Adrenal gland (tissue), 12 donors: ENCODE measurements around the gene EXOC6B. TPM values are rescaled to one million over a fixed set of nuclear protein-coding genes. Genes with fewer than 3 reads are reported as not detected.

Experiments used
- polyA plus RNA-seq, 3 donors: library from polyadenylated mRNA; stranded (reverse); fragments of 200-250 nt in 2 of 3; fragments of 350-450 nt in 1 of 3; fragmentation: Illumina TruSeq in 1 of 3; extraction: RNeasy Lipid Tissue Mini Kit (QIAGEN cat#74804) in 1 of 3; gene quantifications; one replicate each; pipeline ENCODE4 v1.2.3, GENCODE V29; 2013 to 2014
- small RNA-seq, 2 donors: library from RNA; depleted of rRNA; stranded (forward); fragments of <200 nt; gene quantifications; one replicate each; pipeline ENCODE3, GENCODE V24; 2016
- total RNA-seq, 9 donors: library from RNA; depleted of rRNA in 4 of 9; stranded (reverse); fragments of >200 nt in 4 of 9; fragments of 120-200 nt in 1 of 9; fragmentation: NEBNext Ultra II Directional in 1 of 9; extraction: Animal tissue kit (Norgen Biotek cat#: 25700) in 1 of 9; gene quantifications; one replicate each; pipeline versions ENCODE4 v1.1.0 to v1.2.4, GENCODE V29; 2013 to 2023
- donor health status: healthy with polysubstance abuse.
- donor health status: Bipolar disorder and iron deficiency.
- donor health status: DM: yes; HTN: yes; CAD: no.
- donor health status: DM: no; HTN: no; CAD: no.
- donor health status: DM: no; HTN: no; CAD: no.
- donor health status: DM: yes; HTN: yes; CAD: no.

Gene EXOC6B
- total and polyA plus RNA-seq, 12 donors, result 6.0 to 92.6 (median 50.6) TPM

Small RNA genes within 50 kb of the gene (small RNA-seq; reads per million reads assigned to genes)
- gene RF00592 (0 reads per million in 2 donors), gene RNU2-39P (0 to 0.12 reads per million in 2 donors)

Other genes starting within 250 kb of the EXOC6B start
- gene SPR, start 61.4 kb upstream of the EXOC6B start, total RNA-seq, result 100 to 1,000 TPM in 2 of 9 donors, 10 to 100 TPM in 7; 33.7 to 116 (median 71.3) TPM
- 10 to 100 TPM; 43.8 to 68.0 (median 66.6) TPM for gene SPR, start 61.4 kb upstream of the EXOC6B start, polyA plus RNA-seq
- under 1 TPM in 1 of 9 donors, not detected in 8; 0.15 TPM for gene EMX1, start 91.5 kb upstream of the EXOC6B start, total RNA-seq
- gene EMX1, start 91.5 kb upstream of the EXOC6B start, polyA plus RNA-seq, result under 1 TPM in 1 of 3 donors, not detected in 2; 0.10 TPM
- gene SFXN5, start 245.7 kb upstream of the EXOC6B start, total RNA-seq, result 10 to 100 TPM; 17.6 to 56.5 (median 35.5) TPM
- 10 to 100 TPM; 12.2 to 34.2 (median 22.6) TPM for gene SFXN5, start 245.7 kb upstream of the EXOC6B start, polyA plus RNA-seq